Lung (tissue), 12 donors: ENCODE measurements around the gene PCBD1. TPM values are rescaled to one million over a fixed set of nuclear protein-coding genes. Genes with fewer than 3 reads are reported as not detected.

Source experiments
- ATAC-seq: fragments of 200-7000 bp; cut with Tn5 transposase; one replicate; pipeline ENCODE4 v1.9.1; 2020; ENCODE audit warnings: moderate number of reproducible peaks; ENCODE audit not compliant: insufficient read depth, low FRiP score
- DNase-seq, 3 donors: peaks; one replicate each; pipeline ENCODE4 v3.0.0-alpha.2; 2013 to 2017
- H3K27ac ChIP-seq, 2 donors: one replicate each; pipeline ENCODE4 v1.5.1; 2013; ENCODE audit warnings: mild to moderate bottlenecking in 2 of 2, moderate library complexity in 2 of 2, control low read depth in 1 of 2, inconsistent platforms in 1 of 2, low read depth in 1 of 2, low read length in 1 of 2
- H3K27me3 ChIP-seq, 3 donors: one replicate each; pipeline ENCODE4 v1.5.1; 2013; ENCODE audit warnings: low read length in 2 of 3; ENCODE audit not compliant: control insufficient read depth in 3 of 3, insufficient read depth in 3 of 3
- H3K36me3 ChIP-seq, 4 donors: one replicate each; pipeline ENCODE4 v1.5.1; 2013; ENCODE audit warnings: low read length in 4 of 4, mild to moderate bottlenecking in 1 of 4, moderate library complexity in 1 of 4; ENCODE audit not compliant: control insufficient read depth in 4 of 4, insufficient read depth in 4 of 4
- H3K4me1 ChIP-seq, 5 donors: one replicate each; pipeline ENCODE4 v1.5.1; 2013; ENCODE audit warnings: low read length in 5 of 5, mild to moderate bottlenecking in 2 of 5, moderate library complexity in 1 of 5; ENCODE audit not compliant: control insufficient read depth in 5 of 5, insufficient read depth in 5 of 5
- H3K4me3 ChIP-seq: one replicate; pipeline ENCODE4 v1.5.1; 2013; ENCODE audit warnings: mild to moderate bottlenecking, control low read depth, moderate library complexity
- H3K9ac ChIP-seq, 2 donors: one replicate each; pipeline ENCODE4 v1.5.1; 2013; ENCODE audit warnings: low read length in 2 of 2, control low read depth in 1 of 2; ENCODE audit not compliant: insufficient read depth in 1 of 2
- H3K9me3 ChIP-seq, 4 donors: one replicate each; pipeline ENCODE4 v1.5.1; 2013; ENCODE audit warnings: low read length in 3 of 4, mild to moderate bottlenecking in 1 of 4, moderate library complexity in 1 of 4; ENCODE audit not compliant: control insufficient read depth in 4 of 4, insufficient read depth in 3 of 4
- CTCF ChIP-seq: IDR thresholded peaks from 2 replicates; pipeline ENCODE4 v1.5.1; 2012; ENCODE audit warnings: mild to moderate bottlenecking; ENCODE audit errors: control extremely low read depth, extremely low read depth
- WGBS, 2 donors: extraction: QIAGEN DNeasy Blood & Tissue Kit; methylation state at CpG; one replicate each; pipeline ENCODE4 v1.1.7; 2013; 5-methylcytosine and 5-hydroxymethylcytosine counted together
- polyA plus RNA-seq, 2 donors: library from polyadenylated mRNA; stranded (reverse); fragments of 200-250 nt; gene quantifications; one replicate each; pipeline ENCODE4 v1.2.1, GENCODE V29; 2013
- total RNA-seq, 2 donors: library from RNA; depleted of rRNA in 1 of 2; stranded (reverse); fragments of >200 nt in 1 of 2; gene quantifications; one replicate each; pipeline ENCODE4 v1.2.1, GENCODE V29; 2014 to 2021
- donor health status: control.
- donor health status: control.
- donor health status: Bipolar disorder and iron deficiency.
- donor health status: healthy.
- donor health status: DM: yes; HTN: yes; CAD: no.

Gene PCBD1
- total and polyA plus RNA-seq, 4 donors: 62.5 to 152 (median 86.0) TPM

GRCh38 chr10:70914316-70914864 lies 26.0 kb upstream of the PCBD1 start:
- Histone ChIP-seq H3K27me3 (no peaks in the 10 kb centered on the region), H3K9ac (no peak overlapping the region), H3K4me3 (no peak overlapping the region), H3K4me1 (peaks cover 0 to 17% (median 4%) of the 10 kb centered on the region in 5 donors), H3K27ac (no peak overlapping the region), H3K36me3 (no peaks in the 10 kb centered on the region), H3K9me3 (no peaks in the 10 kb centered on the region)
- ATAC-seq: no peak
- TF ChIP-seq CTCF: no peak
- DNase-seq: no peak
- 79 to 81% methylated on average over 10 of the region's 10 CpGs for WGBS, 2 donors

GRCh38 chr10:70913893-70914240 lies 25.5 kb upstream of the PCBD1 start:
- Histone ChIP-seq H3K9me3 (no peaks in the 10 kb centered on the region), H3K4me1 (peaks cover 0 to 17% (median 4%) of the 10 kb centered on the region in 5 donors), H3K36me3 (no peaks in the 10 kb centered on the region), H3K4me3 (no peak overlapping the region), H3K27me3 (no peaks in the 10 kb centered on the region), H3K9ac (no peak overlapping the region), H3K27ac (no peak overlapping the region)
- no peak for TF ChIP-seq CTCF
- no peak for DNase-seq
- WGBS, 2 donors: 89 to 98% methylated on average over 3 of the region's 3 CpGs
- no peak for ATAC-seq

GRCh38 chr10:70913191-70913892 lies 25.0 kb upstream of the PCBD1 start:
- Histone ChIP-seq H3K9ac (peak overlapping the region in 1 of 2 donors; percentile 27), H3K36me3 (no peaks in the 10 kb centered on the region), H3K27ac (no peak overlapping the region), H3K27me3 (no peaks in the 10 kb centered on the region), H3K4me1 (peaks cover 0 to 17% (median 4%) of the 10 kb centered on the region in 5 donors), H3K9me3 (no peaks in the 10 kb centered on the region), H3K4me3 (no peak overlapping the region)
- DNase-seq: peak; percentile 35 to 83 (median 58)
- ATAC-seq: no peak
- 53 to 67% methylated on average over 6 of the region's 6 CpGs for WGBS, 2 donors
- no peak for TF ChIP-seq CTCF

- Histone ChIP-seq H3K27me3 (no peaks in the 10 kb centered on the region), H3K9ac (no peak overlapping the region), H3K27ac (no peak overlapping the region), H3K9me3 (no peaks in the 10 kb centered on the region), H3K4me3 (no peak overlapping the region), H3K4me1 (peaks cover 0 to 17% (median 4%) of the 10 kb centered on the region in 5 donors), H3K36me3 (no peaks in the 10 kb centered on the region)
- no peak for ATAC-seq
- 90 to 91% methylated on average over 5 of the region's 5 CpGs for WGBS, 2 donors
- no peak for DNase-seq
- TF ChIP-seq CTCF: no peak
These were observed 24.2 kb upstream of the PCBD1 start for GRCh38 chr10:70912556-70912955.
